Measurements from ENCODE around the gene KLC1. TPM values are rescaled to one million over a fixed set of nuclear protein-coding genes. Genes with fewer than 3 reads are reported as not detected.

The KLC1 gene
- total RNA-seq, 6 experiments from 2014 or later, result 179 to 204 (median 189) TPM

- Mint-ChIP-seq H3K27ac (no peak overlapping the region), H3K36me3 (ENCODE audit: low read depth) (peaks cover 4% of the 10 kb centered on the region; the same call in 1 of the 2 replicates)
Measured at GRCh38 chr14:103723748-103724081, 94.7 kb downstream of the KLC1 start.

DNA sequence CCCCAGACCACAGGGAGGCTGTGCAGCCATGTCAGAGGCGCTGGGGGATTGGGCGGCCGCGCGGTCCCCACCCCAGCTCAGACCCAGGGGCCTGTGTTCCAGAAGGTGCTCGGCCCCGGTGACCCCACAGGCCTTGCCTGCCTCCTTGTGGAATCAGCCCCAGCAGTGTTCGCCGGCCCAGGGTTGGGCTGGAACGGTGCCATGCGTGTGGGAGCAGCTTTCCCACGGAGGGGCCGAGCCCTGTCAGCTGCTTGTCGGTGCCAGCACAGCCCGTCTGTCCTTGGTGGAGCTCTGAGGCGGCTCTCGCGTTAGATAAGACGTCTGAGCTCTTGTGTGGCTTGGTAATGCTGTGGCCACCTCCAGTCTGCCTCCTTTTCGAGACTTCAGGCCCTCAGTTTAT, 95.1 kb downstream of the KLC1 start:
- no peak for TF ChIP-seq CTCF (IDR thresholded peaks at IDR 0.05)
- H3K4me3 Mint-ChIP-seq, result no peak overlapping the region
- peaks cover 8% of the 10 kb centered on the region for H3K4me1 Mint-ChIP-seq (ENCODE audit: low read depth)
- H3K27ac Mint-ChIP-seq, result no peak overlapping the region
- DNase-seq, result no peak
- H3K36me3 Mint-ChIP-seq (ENCODE audit: low read depth), result peaks cover 7% of the 10 kb centered on the region; the same call in 1 of the 2 replicates
- no peaks in the 10 kb centered on the region for H3K9me3 Mint-ChIP-seq
- H3K27me3 Mint-ChIP-seq (ENCODE audit: insufficient read depth), result no peaks in the 10 kb centered on the region; the same call in 1 of the 2 replicates

More at GRCh38 chr14:103723748-103724081, 94.7 kb downstream of the KLC1 start:
- H3K4me1 Mint-ChIP-seq (ENCODE audit: low read depth), result peaks cover 8% of the 10 kb centered on the region
- H3K27me3 Mint-ChIP-seq (ENCODE audit: insufficient read depth), result no peaks in the 10 kb centered on the region; the same call in 1 of the 2 replicates
- no peak for DNase-seq
- TF ChIP-seq CTCF (IDR thresholded peaks at IDR 0.05), result no peak
- H3K9me3 Mint-ChIP-seq, result no peaks in the 10 kb centered on the region
- no peak overlapping the region for H3K4me3 Mint-ChIP-seq

DNA sequence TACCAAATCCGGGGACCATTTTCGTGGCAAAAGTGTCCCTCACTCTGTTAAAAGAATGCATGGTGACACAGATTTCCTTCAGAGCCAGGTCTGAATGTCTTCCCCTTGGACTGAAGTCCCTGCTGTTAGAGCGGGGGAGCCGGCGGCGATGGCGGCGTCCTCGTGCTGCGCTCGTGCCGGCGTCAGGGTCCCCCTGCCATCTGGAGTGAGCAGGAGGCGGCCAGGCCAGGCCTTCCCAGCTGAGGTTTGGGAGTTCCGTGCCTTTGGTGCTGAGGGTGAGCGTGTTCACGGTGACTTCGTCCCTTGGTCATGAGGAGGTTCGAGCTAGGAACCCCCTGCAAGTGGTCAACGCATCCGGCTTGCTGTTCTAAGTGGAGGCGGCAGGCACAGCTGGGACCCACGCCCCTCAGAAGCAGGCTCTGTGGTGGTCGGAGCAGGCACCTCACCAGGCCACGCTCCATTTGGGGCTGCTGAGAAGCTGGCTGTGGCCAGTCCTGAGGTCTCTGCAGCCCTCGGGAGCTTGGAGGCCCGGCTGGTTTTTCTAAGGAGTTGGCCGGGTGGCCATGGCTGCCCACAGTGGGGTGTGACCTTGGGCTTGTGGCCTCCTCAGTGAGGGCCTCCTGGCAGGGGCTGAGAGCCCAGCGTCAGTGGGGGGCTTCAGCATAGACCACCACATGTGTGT, 96.1 kb downstream of the KLC1 start:
- Mint-ChIP-seq H3K4me1 (ENCODE audit: low read depth) (peaks cover 8% of the 10 kb centered on the region), H3K36me3 (ENCODE audit: low read depth) (peaks cover 7% of the 10 kb centered on the region; the same call in 1 of the 2 replicates), H3K27me3 (ENCODE audit: insufficient read depth) (no peaks in the 10 kb centered on the region; the same call in 1 of the 2 replicates), H3K27ac (no peak overlapping the region), H3K4me3 (no peak overlapping the region), H3K9me3 (no peaks in the 10 kb centered on the region)
- no peak for TF ChIP-seq CTCF (IDR thresholded peaks at IDR 0.05)
- DNase-seq, result no peak

GRCh38 chr14:103725739-103726395, 96.9 kb downstream of the KLC1 start:
- Mint-ChIP-seq H3K36me3 (ENCODE audit: low read depth) (peaks cover 7% of the 10 kb centered on the region; the same call in 1 of the 2 replicates), H3K27me3 (ENCODE audit: insufficient read depth) (no peaks in the 10 kb centered on the region; the same call in 1 of the 2 replicates), H3K4me3 (no peak overlapping the region), H3K4me1 (ENCODE audit: low read depth) (peaks cover 8% of the 10 kb centered on the region), H3K9me3 (no peaks in the 10 kb centered on the region), H3K27ac (no peak overlapping the region)
- no peak for TF ChIP-seq CTCF (IDR thresholded peaks at IDR 0.05)
- DNase-seq, result no peak

- Mint-ChIP-seq H3K36me3 (ENCODE audit: low read depth) (peaks cover 7% of the 10 kb centered on the region; the same call in 1 of the 2 replicates), H3K27ac (no peak overlapping the region), H3K9me3 (no peaks in the 10 kb centered on the region), H3K4me1 (ENCODE audit: low read depth) (peaks cover 5% of the 10 kb centered on the region), H3K4me3 (no peak overlapping the region), H3K27me3 (ENCODE audit: insufficient read depth) (no peaks in the 10 kb centered on the region; the same call in 1 of the 2 replicates)
- DNase-seq, result no peak
- TF ChIP-seq CTCF (IDR thresholded peaks at IDR 0.05), result no peak
Measured at GRCh38 chr14:103726474-103726873, 97.5 kb downstream of the KLC1 start.

All from HFFc6 (cell line).